H1 (cell line): ENCODE measurements around the gene MOCS3. TPM values are rescaled to one million over a fixed set of nuclear protein-coding genes. Genes with fewer than 3 reads are reported as not detected.

Experiments
- CTCF ChIA-PET: fragments of 300-600 bp; sonication (Branson Sonifier 250); formaldehyde crosslinking; loops from one replicate; lab custom pipeline; 2021; ENCODE audit not compliant: partially characterized antibody; lab: Charles Lee
- POLR2A ChIA-PET: fragments of 300-600 bp; sonication (Branson Sonifier 250); formaldehyde crosslinking; loops from one replicate; lab custom pipeline; 2021; ENCODE audit warnings: inconsistent platforms; ENCODE audit not compliant: partially characterized antibody; lab: Charles Lee
- DNase-seq, 2 experiments: peaks; one replicate each; pipeline versions ENCODE4 v3.0.0 to v3.0.0-alpha.2; 2010 to 2022; ENCODE audit warnings: low spot score in 2 of 2, low read depth in 1 of 2, mixed read lengths in 1 of 2
- FAIRE-seq: peaks from 2 replicates; lab custom pipeline; 2011; peaks lifted over from hg19 to GRCh38; lab: Jason Lieb, UNC
- H2AFZ ChIP-seq: 2 replicates; pipeline ENCODE4 v1.8.1; 2012; ENCODE audit warnings: low read length, inconsistent platforms
- H2AK5ac ChIP-seq: 2 replicates; pipeline ENCODE4 v1.6.1; 2013; ENCODE audit warnings: low read depth, low read length
- H2BK120ac ChIP-seq: replicated peaks from 2 replicates; pipeline ENCODE3; 2013; ENCODE audit warnings: low read depth, low read length, inconsistent platforms
- H2BK12ac ChIP-seq: 2 replicates; pipeline ENCODE4 v1.6.1; 2013; ENCODE audit warnings: low read depth, low read length
- H2BK15ac ChIP-seq: 2 replicates; pipeline ENCODE4 v1.6.1; 2013; ENCODE audit warnings: low read length
- H2BK20ac ChIP-seq: 2 replicates; pipeline ENCODE4 v1.6.1; 2013; ENCODE audit warnings: low read length
- H2BK5ac ChIP-seq: 2 replicates; pipeline ENCODE4 v1.6.1; 2013; ENCODE audit warnings: low read depth, low read length
- H3K14ac ChIP-seq: 2 replicates; pipeline ENCODE4 v1.6.1; 2013; ENCODE audit warnings: inconsistent platforms; ENCODE audit not compliant: insufficient read length
- H3K18ac ChIP-seq: 2 replicates; pipeline ENCODE4 v1.6.1; 2013; ENCODE audit warnings: low read length; ENCODE audit errors: extremely low read depth
- H3K23ac ChIP-seq: 2 replicates; pipeline ENCODE4 v1.6.1; 2013; ENCODE audit warnings: inconsistent platforms; ENCODE audit not compliant: insufficient read length
- H3K23me2 ChIP-seq: 2 replicates; pipeline ENCODE4 v1.6.1; 2013; ENCODE audit warnings: low read depth, low read length
- H3K27ac ChIP-seq: 2 replicates; pipeline ENCODE4 v1.6.1; 2011; ENCODE audit warnings: low read depth, low read length, inconsistent platforms
- H3K27me3 ChIP-seq, 4 experiments: replicated peaks in 1 of 4; 1 replicate in 1 of 4; 2 replicates in 3 of 4; pipeline versions ENCODE4 v1.6.1 to v1.8.1; 2011 to 2013; ENCODE audit warnings: low read length in 3 of 4, mild to moderate bottlenecking in 3 of 4, inconsistent platforms in 2 of 4, mixed read lengths in 2 of 4, moderate library complexity in 1 of 4; ENCODE audit not compliant: control insufficient read depth in 3 of 4, insufficient read depth in 3 of 4; ENCODE audit errors: extremely low read depth in 1 of 4
- H3K36me3 ChIP-seq, 4 experiments: 2 replicates each; pipeline versions ENCODE4 v1.6.1 to v1.8.1; 2011 to 2013; ENCODE audit warnings: mild to moderate bottlenecking in 4 of 4, low read length in 3 of 4, moderate library complexity in 2 of 4, control low read depth in 1 of 4, inconsistent platforms in 1 of 4; ENCODE audit not compliant: insufficient read depth in 4 of 4, control insufficient read depth in 2 of 4
- H3K4ac ChIP-seq: replicated peaks from 2 replicates; pipeline ENCODE3; 2013; ENCODE audit warnings: low read length, low read depth, mixed read lengths, inconsistent platforms; ENCODE audit not compliant: insufficient read length
- H3K4me1 ChIP-seq, 4 experiments: replicated peaks in 1 of 4; 1 replicate in 1 of 4; 2 replicates in 3 of 4; pipeline versions ENCODE4 v1.6.1 to v1.8.1; 2011 to 2013; ENCODE audit warnings: low read length in 3 of 4, inconsistent platforms in 2 of 4, mixed read lengths in 1 of 4; ENCODE audit not compliant: insufficient read depth in 4 of 4, control insufficient read depth in 3 of 4
- H3K4me2 ChIP-seq, 2 experiments: 2 replicates each; pipeline versions ENCODE4 v1.6.1 to v1.8.1; 2011 to 2013; ENCODE audit warnings: low read depth in 2 of 2, low read length in 2 of 2, control low read depth in 1 of 2, inconsistent platforms in 1 of 2, mild to moderate bottlenecking in 1 of 2; ENCODE audit not compliant: insufficient read depth in 1 of 2
- H3K4me3 ChIP-seq, 4 experiments: fragments of 200-600, 300-600 bp in 1 of 4; sonication (generic), shearing (Covaris generic), sonication (Bioruptor Twin) in 1 of 4; 2 replicates each; pipeline versions ENCODE4 v1.5.1 to v1.8.1; 2011 to 2016; ENCODE audit warnings: low read length in 4 of 4, low read depth in 3 of 4, control low read depth in 2 of 4, inconsistent platforms in 2 of 4, mild to moderate bottlenecking in 2 of 4, mixed read lengths in 1 of 4, moderate library complexity in 1 of 4; ENCODE audit not compliant: insufficient read depth in 2 of 4; ENCODE audit errors: extremely low read depth in 1 of 4
- H3K56ac ChIP-seq: replicated peaks from 2 replicates; pipeline ENCODE3; 2013; ENCODE audit warnings: low read depth, mild to moderate bottlenecking, mixed read lengths, low read length, inconsistent platforms; ENCODE audit not compliant: insufficient read length
- H3K79me1 ChIP-seq: 2 replicates; pipeline ENCODE4 v1.6.1; 2013; ENCODE audit warnings: low read depth, low read length, control low read depth
- H3K79me2 ChIP-seq, 2 experiments: 2 replicates each; pipeline versions ENCODE4 v1.6.1 to v1.8.1; 2012 to 2013; ENCODE audit warnings: low read length in 2 of 2, mild to moderate bottlenecking in 2 of 2, inconsistent platforms in 1 of 2; ENCODE audit not compliant: insufficient read depth in 2 of 2, control insufficient read depth in 1 of 2
- H3K9ac ChIP-seq, 4 experiments: replicated peaks in 1 of 4; 1 replicate in 1 of 4; 2 replicates in 3 of 4; pipeline versions ENCODE4 v1.6.1 to v1.8.1; 2011 to 2013; ENCODE audit warnings: low read depth in 3 of 4, low read length in 3 of 4, control low read depth in 2 of 4, mild to moderate bottlenecking in 2 of 4, moderate library complexity in 2 of 4, inconsistent platforms in 1 of 4; ENCODE audit errors: extremely low read depth in 1 of 4
- H3K9me3 ChIP-seq, 2 experiments: 2 replicates each; pipeline versions ENCODE4 v1.6.1 to v1.8.1; 2012 to 2013; ENCODE audit warnings: mild to moderate bottlenecking in 2 of 2, moderate library complexity in 2 of 2, control low read depth in 1 of 2, inconsistent platforms in 1 of 2, low read depth in 1 of 2, low read length in 1 of 2, mixed read lengths in 1 of 2; ENCODE audit not compliant: insufficient read depth in 2 of 2
- H4K20me1 ChIP-seq, 2 experiments: replicated peaks in 1 of 2; 2 replicates each; pipeline versions ENCODE3 to v1.8.1; 2011 to 2013; ENCODE audit warnings: inconsistent platforms in 2 of 2, low read length in 2 of 2, mild to moderate bottlenecking in 1 of 2; ENCODE audit not compliant: insufficient read depth in 2 of 2, control insufficient read depth in 1 of 2
- H4K5ac ChIP-seq: 2 replicates; pipeline ENCODE4 v1.6.1; 2013; ENCODE audit warnings: low read length, low read depth, mixed read lengths, inconsistent platforms; ENCODE audit not compliant: insufficient read length
- H4K8ac ChIP-seq: 2 replicates; pipeline ENCODE4 v1.8.0; 2013; ENCODE audit warnings: mild to moderate bottlenecking, moderate library complexity, low read length, inconsistent platforms; ENCODE audit not compliant: insufficient read depth; ENCODE audit errors: extremely low read depth
- H4K91ac ChIP-seq: replicated peaks from 2 replicates; pipeline ENCODE3; 2013; ENCODE audit warnings: low read length, mixed read lengths, inconsistent platforms; ENCODE audit not compliant: insufficient read length
- POLR2A ChIP-seq, 2 experiments: IDR thresholded peaks; 1 replicate in 1 of 2; 2 replicates in 1 of 2; pipeline ENCODE4 v1.6.1; 2011; ENCODE audit warnings: low read depth in 2 of 2, low read length in 2 of 2, mild to moderate bottlenecking in 2 of 2; ENCODE audit errors: control extremely low read depth in 1 of 2
- TAF1 ChIP-seq: IDR thresholded peaks from 2 replicates; pipeline ENCODE4 v1.6.1; 2011; ENCODE audit warnings: mild to moderate bottlenecking, low read depth, low read length
- USF2 ChIP-seq: IDR thresholded peaks from 2 replicates; pipeline ENCODE4 v1.6.1; 2011; ENCODE audit warnings: low read length, improper control_type of control experiment
- YY1 ChIP-seq: IDR thresholded peaks from 2 replicates; pipeline ENCODE4 v1.6.1; 2011; ENCODE audit warnings: low read depth, mild to moderate bottlenecking, low read length
- WGBS, 2 experiments: shearing (Covaris generic) in 1 of 2; methylation state at CpG; one replicate each; pipeline versions ENCODE4 v1.1.6 to v1.1.7; 2013 to 2015; ENCODE audit warnings: low lambda C conversion rate in 2 of 2, mixed read lengths in 2 of 2, inconsistent platforms in 1 of 2, low coverage in 1 of 2, missing lambda C conversion rate in 1 of 2; ENCODE audit not compliant: insufficient replicate concordance in 2 of 2, insufficient coverage in 1 of 2, insufficient read length in 1 of 2; ENCODE audit errors: extremely low coverage in 1 of 2, missing lambda C conversion rate in 1 of 2; 5-methylcytosine and 5-hydroxymethylcytosine counted together
- polyA plus RNA-seq, 7 experiments: library from polyadenylated mRNA; depleted of rRNA in 3 of 7; stranded (reverse) in 5 of 7; unstranded in 2 of 7; fragments of >200 nt in 5 of 7; fragments of 200-250 nt in 2 of 7; gene quantifications; 1 replicate in 5 of 7; 2 replicates in 1 of 7; 4 replicates in 1 of 7; pipeline versions ENCODE4 v1.2.1 to v1.2.3, GENCODE V29; 2011 to 2013; ENCODE audit warnings: missing spikeins in 2 of 7, mixed read lengths in 2 of 7
- total RNA-seq: library from RNA; stranded (reverse); fragmentation: NEBNext Ultra II Directional; extraction: Animal tissue kit (Norgen Biotek cat#: 25700); gene quantifications from 2 replicates; pipeline ENCODE4 v1.2.1, GENCODE V29; 2021

MOCS3 gene
- total and polyA plus RNA-seq, 2 of the 8 experiments (the other 6 are each of a cell fraction or from before 2014, with no cell fraction given), result 6.2 to 6.3 TPM

- H3K27ac ChIP-seq, result no peak overlapping the region
- FAIRE-seq (no peak), DNase-seq (no peak)
- TF ChIP-seq USF2 (peak; percentile 42; the same call in 1 of the 2 replicates), TAF1 (no peak), YY1 (no peak), POLR2A (IDR thresholded peaks at IDR 0.05; ENCODE audit: control extremely low read depth in 1 of 2, low read depth in 2 of 2, low read length in 2 of 2) (peak in 1 of 2 experiments; percentile 28; a peak in 1 of 3 replicates)
- H3K23ac ChIP-seq, result no peak overlapping the region
- no peak overlapping the region for H2BK5ac ChIP-seq
- no peaks in the 10 kb centered on the region for H3K23me2 ChIP-seq
- ChIA-PET POLR2A (interaction anchor here (1.8 to 13.0 kb wide), 2 partner anchors 10 to 16 kb away, joined by 4 to 206 read pairs; partner anchors contain the start of gene ADNP), CTCF (interaction anchor here (0.7 to 2.3 kb wide), 6 partner anchors 10 to 126 kb away, joined by 3 to 8 read pairs (median 4); partner anchors contain the start of gene ADNP)
- WGBS, 2 experiments, result 87% methylated on average over 5 of the region's 5 CpGs; no CpG with 5 or more reads in 1 of the 2 experiments
- H4K91ac ChIP-seq, result no peak overlapping the region
- peaks cover 44 to 61% of the 10 kb centered on the region in 2 experiments for H4K20me1 ChIP-seq
- no peak overlapping the region for H2AK5ac ChIP-seq
- no peak overlapping the region for H4K8ac ChIP-seq
- H3K14ac ChIP-seq, result no peak overlapping the region
- H2AFZ ChIP-seq, result no peak overlapping the region
- H3K79me1 ChIP-seq, result 0 out of 2 replicates have a peak, but pooled peaks cover 2% of the 10 kb centered on the region
- no peak overlapping the region for H3K18ac ChIP-seq
- H3K4me2 ChIP-seq, result no peak overlapping the region
- no peaks in the 10 kb centered on the region for H3K27me3 ChIP-seq
- peaks cover 64 to 100% of the 10 kb centered on the region in 2 experiments for H3K79me2 ChIP-seq
- peaks cover 0 to 14% (median 4%) of the 10 kb centered on the region in 4 experiments; a peak in 5 of 7 replicates for H3K4me1 ChIP-seq
- H2BK15ac ChIP-seq, result no peak overlapping the region
- no peak overlapping the region for H3K56ac ChIP-seq
- no peaks in the 10 kb centered on the region for H3K9me3 ChIP-seq
- H2BK20ac ChIP-seq, result no peak overlapping the region
- no peak overlapping the region for H3K4ac ChIP-seq
- no peak overlapping the region for H3K4me3 ChIP-seq
- H3K36me3 ChIP-seq, result peaks cover 0 to 23% (median 3%) of the 10 kb centered on the region in 4 experiments; a peak in 4 of 8 replicates
- no peak overlapping the region for H2BK120ac ChIP-seq
- H2BK12ac ChIP-seq, result no peak overlapping the region
- H3K9ac ChIP-seq, result no peak overlapping the region
- no peak overlapping the region for H4K5ac ChIP-seq
Measured at GRCh38 chr20:50916257-50916656, 42.4 kb upstream of the MOCS3 start.
